Glomerular endothelial cell (primary cell): ENCODE results near the gene MRFAP1. TPM values are rescaled to one million over a fixed set of nuclear protein-coding genes. Genes with fewer than 3 reads are reported as not detected.
"Not testable (repeated sequence)": the region's sequence is repeated elsewhere in the genome, so short reads cannot be mapped to it uniquely, and the experiment has no call there.

Source experiments
- DNase-seq: peaks from one replicate; pipeline ENCODE4 v3.0.0-alpha.2; 2011; ENCODE audit warnings: low read depth, low spot score; ENCODE audit errors: extremely low read depth
- total RNA-seq: library from RNA; depleted of rRNA; stranded (reverse); fragments of >200 nt; gene quantifications from 2 replicates; pipeline ENCODE4 v1.2.3, GENCODE V29; 2015

The MRFAP1 gene
- total RNA-seq, 1 donor from 2014 or later, result 221 TPM

DNA sequence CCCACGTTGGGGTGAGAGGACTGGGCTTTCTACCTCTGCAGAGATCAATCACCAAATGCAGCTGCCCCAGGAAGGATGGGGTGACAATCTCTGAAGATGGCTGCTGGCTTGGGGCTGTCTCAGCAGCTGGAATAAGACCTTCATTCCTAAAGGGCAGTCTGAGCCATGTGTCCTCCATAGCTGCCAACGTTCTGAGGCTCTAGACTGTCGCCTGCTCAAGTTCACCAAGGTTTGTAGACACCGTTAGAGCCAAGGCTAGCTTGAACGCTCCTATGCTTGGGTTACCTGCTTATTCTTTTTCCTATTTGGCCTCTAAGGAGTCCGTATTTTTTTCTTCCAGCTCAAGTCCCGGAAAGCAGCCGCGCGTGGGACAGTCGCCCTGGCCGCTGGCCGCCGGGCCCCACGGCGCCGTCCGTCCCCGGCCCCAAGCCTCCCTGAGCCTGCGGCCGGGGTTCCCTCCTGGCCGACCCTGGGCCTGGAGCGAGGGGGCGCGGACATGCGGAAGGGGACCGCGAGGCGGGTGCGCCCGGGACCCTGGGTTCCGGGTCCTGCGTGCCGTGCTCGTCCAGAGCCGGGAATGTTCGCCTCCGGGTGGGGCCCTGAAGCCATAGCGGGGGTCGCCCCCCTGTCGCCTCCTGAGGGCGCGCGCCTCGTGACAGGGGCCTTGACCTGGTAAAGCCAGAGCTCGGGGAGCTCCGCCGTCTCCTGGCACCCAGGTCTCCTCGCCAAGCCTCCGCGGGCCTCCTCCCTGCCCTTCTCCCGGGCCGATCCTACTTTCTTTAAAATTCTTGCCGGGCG lies 23.3 kb downstream of the MRFAP1 start:
- no peak for DNase-seq

DNA sequence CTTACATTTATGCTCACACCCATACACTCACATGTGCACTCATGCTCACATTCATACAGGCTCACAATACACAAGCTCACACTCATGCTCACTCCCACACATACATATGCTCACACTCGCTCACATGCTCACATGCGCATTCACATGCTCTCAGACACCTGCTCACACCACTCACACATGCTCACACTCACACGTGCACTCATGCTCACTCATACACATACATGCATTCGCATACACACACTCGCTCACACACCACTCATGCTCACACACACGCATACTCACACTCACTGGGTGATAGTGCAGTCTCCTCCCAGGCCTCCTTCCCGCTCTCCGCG lies 24.8 kb downstream of the MRFAP1 start:
- no peak for DNase-seq

DNA sequence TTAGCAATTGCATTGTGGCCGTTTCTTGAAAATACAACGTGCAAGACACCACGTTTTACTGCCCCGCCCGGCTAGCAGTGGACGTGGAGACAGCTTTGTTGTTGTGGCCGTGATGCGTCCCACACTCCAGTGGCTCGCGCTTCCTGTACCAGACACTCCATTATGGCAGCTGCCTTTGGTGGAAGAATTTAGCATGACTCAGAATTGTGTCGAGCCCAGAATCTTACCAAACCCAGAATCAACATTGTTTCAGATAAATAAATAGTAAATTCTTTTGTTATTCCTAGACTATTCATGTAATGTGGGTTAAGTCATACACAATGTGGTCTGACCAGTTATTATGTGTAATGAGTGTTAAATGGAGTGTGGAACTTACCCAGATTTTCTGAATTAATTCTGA lies 27.9 kb downstream of the MRFAP1 start:
- DNase-seq, result no peak

DNA sequence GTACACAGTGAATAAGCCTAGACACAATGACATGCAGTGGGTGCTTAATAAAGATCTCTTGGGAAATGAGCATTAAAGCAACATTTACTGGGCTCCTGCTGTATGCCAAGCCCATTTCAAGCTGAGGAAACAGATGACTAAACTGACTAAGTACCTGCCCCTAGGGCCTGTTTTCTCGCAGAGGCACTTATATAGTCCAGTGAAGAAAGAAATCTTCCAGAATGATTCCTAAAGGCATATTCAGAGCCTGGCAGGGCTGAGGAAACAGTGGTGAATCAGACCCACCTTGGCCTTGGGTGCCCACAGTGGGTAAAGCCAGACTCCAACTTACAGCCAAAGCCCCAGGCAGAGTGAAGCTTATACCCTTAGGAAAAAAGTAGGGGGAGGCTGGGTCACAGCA lies 31.2 kb downstream of the MRFAP1 start:
- DNase-seq, result no peak

DNA sequence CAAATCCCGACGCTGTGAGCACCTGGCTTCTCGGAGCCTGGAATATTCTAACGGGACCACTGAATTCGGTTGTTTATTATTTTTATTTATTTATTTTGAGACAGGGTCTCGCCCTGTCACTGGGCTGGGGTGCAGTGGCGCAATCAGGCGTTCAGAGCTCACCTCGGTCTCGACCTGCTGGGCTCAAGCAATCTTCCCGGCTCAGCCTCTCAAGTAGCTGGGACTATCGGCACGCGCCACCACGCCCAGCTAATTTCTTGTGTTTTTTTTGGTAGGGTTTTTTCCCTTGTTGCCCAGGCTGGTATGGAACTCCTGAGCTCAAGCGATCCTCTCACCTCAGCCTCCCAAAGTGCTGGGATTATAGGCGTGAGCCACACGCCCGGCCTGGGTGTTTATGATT lies 31.6 kb downstream of the MRFAP1 start:
- no peak for DNase-seq

DNA sequence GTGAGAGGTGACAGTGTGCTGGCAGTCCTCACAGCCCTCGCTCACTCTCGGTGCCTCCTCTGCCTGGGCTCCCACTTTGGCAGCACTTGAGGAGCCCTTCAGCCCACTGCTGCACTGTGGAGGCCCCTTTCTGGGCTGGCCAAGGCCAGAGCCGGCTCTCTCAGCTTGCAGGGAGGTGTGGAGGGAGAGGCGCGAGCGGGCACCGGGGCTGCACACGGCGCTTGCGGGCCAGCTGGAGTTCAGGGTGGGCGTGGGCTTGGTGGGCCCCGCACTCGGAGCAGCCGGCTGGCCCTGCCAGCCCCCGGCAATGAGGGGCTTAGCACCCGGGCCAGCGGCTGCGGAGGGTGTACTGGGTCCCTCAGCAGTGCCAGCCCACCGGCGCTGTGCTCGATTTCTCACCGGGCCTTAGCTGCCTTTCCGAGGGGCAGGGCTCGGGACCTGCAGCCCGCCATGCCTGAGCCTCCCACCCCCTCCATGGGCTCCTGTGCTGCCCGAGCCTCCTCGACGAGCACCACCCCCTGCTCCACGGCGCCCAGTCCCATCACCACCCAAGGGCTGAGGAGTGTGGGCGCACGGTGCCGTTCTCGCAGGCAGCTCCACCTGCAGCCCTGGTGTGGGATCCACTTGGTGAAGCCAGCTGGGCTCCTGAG lies 32.2 kb downstream of the MRFAP1 start:
- not testable (repeated sequence) for DNase-seq

DNA sequence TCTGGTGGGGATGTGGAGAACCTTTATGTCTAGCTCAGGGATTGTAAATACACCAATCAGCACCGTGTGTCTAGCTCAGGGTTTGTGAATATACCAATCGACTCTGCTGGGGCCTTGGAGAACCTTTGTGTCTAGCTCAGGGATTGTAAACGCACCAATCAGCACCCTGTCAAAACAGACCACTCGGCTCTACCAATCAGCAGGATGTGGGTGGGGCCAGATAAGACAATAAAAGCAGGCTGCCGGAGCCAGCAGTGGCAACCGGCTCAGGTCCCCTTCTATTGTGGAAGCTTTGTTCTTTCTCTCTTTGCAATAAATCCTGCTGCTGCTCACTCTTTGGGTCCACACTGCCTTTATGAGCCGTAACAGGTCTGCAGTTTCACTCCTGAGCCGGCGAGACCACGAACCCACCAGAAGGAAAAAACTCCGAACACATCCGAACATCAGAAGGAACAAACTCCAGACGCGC lies 32.7 kb downstream of the MRFAP1 start:
- DNase-seq, result not testable (repeated sequence)

DNA sequence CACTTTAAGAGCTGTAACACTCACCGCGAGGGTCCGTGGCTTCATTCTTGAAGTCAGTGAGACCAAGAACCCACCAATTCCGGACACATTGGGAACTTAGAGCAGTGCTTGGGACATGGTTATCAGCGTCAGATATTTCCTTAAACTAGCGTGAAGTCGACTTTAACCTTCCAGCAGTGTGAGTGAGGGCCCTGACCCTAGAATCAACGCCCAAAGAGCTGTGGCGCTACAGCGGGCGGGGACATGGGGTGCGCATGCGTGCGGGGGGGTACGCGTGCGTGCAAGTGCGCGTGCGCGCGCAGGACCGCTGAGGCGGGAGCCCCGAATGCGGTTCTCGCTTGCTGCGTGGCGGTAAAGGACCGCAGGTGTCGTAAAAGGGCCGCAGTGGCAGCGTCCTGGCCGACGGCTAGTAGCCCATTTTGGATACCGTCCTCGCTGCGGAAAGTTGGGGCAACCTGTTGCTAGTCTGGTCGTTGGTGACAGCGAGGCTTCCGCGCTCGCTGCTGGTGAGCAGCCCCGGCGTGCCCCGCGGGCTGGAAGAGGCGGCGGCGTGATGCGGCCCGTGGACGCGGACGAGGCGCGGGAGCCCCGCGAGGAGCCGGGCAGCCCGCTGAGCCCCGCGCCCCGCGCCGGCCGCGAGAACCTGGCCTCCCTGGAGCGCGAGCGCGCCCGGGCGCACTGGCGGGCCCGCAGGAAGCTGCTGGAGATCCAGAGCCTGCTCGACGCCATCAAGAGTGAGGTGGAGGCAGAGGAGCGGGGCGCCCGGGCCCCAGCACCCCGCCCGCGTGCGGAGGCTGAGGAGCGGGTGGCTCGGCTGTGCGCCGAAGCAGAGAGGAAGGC lies 33.4 kb downstream of the MRFAP1 start:
- peak; percentile 56 for DNase-seq

DNA sequence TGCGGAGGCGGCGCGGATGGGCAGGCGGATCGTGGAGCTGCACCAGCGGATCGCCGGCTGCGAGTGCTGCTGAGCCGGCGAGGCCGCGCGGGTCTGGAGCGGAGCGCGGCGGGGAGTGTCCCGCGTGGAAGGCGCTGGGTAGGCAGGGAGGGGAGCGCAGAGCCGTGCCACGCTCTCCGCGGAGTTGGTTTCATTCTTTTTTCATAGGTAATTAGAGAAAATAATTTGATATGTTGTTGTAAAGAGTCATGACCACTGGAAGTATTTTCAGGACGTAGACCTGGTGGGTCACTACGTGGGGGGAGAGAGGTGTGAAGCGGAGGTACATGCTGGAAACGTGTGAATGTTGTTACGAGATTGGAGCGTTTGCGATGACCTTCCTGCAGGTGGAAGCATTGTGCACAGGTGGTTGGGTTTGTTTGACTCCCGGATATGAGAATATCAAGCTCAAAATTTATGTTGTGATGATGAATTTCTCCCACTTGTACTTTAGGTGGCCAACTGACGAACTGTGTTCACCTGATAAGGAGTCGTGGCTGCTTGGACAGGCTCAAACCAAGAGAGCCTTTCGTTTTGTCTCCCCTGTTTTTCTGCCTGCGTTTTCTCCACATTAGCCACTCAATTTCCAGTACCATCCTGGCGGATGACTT lies 34.1 kb downstream of the MRFAP1 start:
- DNase-seq, result no peak

DNA sequence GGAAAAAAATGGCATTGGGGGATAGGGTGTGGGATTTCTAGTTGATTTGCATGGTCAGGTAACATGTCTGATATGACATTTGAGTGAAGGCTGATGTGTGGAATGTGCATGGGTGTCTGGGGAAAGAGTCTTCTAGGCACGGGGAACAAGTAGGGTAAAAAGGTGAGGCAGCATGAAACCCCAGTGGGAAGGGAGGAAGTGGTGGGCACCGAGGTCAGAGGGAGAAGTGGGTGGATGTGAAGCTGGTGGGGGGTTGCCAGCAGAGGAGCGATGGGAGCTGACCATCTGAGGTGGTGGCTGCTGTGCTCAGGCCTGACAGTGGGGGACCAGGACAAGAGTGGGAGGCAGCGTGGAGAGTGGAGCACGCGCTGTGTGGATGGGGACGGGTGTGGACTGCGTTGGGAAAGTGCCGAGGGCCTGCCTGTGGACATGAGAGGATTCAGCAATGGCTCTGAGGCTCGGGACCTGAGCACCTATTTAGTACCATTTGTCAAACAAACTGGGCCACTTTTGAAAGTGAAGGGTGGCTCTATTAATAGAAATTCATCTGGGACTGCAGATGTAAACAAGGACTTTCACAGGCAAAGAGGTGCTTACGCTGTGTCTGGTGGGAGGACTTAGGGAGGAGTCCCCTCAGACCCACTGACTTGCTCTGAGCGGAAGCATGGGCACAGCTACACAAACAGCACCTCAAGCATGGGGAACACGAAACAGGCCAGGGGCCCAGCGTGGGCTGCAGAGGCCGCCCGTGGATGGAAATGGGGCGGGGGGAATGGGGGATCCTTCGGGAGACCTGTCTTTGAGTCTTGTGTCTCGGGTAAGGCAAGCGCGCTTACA lies 36.5 kb downstream of the MRFAP1 start:
- DNase-seq, result no peak

DNA sequence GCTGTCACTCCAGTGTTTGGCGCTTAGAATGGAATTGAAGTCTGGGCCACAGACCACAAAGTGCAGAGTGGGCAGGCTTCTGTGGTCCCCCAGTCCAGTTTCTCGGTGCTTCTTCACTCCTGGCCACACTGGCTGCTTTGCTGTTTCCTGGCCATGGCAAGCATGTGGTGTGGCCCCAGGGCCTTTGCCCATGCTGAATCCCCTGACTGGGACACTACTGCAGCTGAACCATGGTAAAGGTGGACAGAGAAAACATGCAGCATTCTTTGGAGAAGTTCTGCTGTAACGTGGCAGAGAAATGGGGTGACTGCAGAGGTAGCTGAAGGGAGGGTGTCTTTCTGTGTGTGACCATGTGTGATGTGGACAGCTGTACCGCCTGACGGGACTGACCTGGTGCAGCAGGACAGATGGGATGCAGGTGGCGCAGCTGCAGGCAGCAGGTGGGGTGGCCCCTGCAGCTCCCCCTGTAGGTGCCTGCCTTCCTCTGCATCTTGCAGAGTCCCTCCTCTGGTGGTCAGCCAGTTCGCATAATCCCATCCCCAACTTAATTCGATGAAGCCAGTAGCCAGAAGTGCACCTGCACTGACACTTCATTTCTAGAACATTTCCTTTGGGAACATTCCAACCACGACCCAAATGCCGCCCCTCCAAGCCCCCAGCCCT lies 40.0 kb downstream of the MRFAP1 start:
- no peak for DNase-seq

DNA sequence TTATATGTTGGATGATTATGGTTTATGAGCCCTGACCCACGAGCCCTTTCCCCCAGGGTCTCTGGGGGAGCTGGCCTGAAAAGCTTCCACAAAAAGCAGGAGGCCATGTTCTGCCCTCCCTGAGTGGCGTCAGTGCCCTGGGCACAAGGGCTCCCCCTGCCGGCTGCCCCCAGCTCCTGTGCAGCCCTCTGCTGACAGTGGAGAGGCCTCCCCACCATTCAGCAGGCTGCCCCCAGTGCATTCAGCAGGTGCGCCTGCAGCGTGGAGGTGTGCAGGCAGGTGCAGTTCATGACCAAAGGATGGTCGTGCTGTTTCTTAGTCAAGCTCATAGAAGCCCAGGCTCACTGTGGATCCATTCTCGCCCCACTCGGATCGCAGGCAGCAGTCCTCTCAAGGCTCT lies 40.7 kb downstream of the MRFAP1 start:
- no peak for DNase-seq

DNA sequence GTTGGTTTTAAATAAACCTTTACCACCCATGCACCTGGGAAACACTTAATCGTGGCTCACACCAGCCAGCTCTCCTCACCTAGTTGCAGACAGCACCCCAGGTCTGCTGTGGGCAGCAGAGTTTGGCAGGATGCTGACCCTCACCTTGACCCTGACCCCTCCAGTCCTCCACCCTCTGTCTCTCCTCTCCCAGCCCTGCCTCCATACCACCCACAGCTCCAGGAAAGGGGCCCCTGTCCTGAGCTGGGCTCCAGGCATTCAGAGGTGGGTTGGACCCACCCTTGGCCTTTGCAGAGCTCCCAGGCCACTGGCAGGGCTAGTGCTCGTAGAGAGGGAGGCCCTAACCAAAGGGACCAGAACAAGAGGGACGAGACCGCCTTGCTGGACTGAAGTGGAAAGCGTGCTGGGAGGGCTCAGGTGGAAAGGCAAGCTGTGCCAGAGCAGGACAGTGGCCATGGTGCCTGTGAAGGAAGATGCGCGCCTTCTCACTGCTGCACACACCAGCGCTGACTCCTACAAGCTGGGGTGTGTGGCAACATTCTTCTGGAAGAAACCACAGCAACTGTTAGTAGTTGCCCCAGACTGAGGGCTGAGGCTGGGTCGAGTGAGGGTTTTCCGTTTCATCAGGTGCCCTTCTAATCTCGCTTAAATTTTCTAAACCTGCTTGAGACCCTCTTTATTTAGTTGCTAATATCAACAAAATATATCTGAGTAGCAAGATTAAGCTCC lies 42.5 kb downstream of the MRFAP1 start:
- no peak for DNase-seq

DNA sequence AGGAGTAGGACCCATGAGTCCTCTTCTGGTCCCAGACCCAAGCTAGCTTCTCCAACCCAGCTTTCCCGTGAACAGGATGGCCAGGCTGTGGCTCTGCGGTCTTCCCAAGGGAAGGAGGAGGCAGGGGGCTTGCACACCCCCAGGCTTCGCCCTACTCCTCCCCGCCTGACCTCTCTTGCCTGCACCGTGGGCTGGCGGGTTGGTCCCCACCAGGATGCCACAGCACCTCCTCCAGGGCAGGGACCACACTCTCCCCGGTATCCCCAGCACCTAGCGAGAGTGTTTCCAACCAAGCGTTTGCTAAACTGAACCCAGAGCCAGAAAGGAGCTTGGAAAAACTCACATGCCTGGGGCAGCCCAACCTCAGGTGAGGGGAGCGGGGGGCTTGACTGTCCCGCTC lies 44.2 kb downstream of the MRFAP1 start:
- DNase-seq, result no peak

DNA sequence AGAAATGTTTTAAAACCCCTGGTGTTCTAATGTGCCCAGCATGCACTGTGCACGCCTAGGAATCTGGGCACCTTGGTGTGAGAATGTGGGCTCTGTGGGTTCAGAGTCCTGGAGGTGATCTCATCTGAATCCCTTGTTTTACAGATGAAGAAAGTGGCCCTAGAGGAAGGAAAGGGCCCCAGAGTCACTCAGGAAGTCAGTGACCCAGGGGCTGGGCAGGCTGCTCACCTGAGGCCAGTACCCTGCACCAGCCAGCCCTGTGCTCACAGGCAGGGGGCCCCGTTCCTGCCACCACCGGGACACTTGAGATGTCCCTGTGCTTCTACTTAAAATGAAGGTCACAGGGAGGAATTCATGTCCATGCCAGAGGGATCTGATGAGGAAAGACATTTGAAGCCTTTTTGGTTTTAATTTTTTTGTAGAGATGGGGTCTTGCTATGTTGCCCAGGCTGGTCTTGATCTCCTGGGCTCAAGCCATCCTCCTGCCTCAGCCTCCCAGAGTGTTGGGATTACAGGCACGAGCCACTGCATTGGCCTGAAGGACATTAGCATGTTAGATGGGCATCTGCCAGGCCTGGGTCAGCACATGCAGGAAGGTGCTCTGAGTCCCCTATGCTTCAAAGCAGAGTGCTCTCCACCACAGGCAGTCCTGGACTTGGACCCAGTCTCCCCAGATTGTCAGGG lies 45.8 kb downstream of the MRFAP1 start:
- no peak for DNase-seq

DNA sequence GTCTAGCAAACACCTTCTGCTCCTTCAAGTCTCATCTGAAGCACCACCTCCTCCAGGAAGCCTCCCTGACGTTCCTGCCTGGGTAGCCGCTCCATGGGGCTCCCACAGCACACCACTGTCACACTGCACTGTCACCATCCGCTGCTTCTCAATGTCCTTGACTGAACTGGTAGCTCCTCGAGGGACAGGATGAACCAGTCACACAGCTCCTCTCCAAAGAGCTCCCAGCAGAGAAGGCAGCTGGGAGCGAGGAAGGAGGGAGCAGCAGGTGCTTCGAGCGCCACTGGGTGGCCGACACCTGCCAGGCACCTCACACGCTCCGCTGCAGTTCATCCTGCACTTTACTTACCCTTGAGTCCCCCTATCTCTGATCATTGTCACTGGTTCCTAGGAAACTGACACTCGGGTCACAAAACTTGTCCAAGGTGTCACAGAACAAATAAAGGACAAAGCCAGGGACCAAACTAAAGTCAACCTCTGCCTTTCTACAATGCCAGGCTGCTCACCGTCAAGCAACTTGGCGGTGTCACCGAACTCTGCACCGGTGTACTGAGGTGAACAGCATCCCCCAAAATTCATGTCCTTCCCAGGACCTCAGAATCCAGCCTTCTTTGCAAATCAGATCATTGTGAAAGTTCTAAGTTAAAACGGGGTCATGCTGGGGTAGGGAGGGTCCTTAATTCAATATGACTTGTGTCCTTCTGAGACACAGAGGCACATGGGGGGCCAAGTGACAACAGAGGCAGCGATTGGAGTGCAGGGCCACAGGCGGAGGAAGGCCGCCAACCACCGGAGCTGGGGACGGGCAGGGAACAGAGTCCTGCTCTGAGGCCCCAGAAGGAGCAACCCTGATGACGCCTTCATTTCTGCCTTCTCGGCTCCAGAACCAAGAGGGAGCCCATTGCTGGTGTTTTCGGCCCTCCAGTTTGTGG lies 47.7 kb downstream of the MRFAP1 start:
- DNase-seq, result no peak

DNA sequence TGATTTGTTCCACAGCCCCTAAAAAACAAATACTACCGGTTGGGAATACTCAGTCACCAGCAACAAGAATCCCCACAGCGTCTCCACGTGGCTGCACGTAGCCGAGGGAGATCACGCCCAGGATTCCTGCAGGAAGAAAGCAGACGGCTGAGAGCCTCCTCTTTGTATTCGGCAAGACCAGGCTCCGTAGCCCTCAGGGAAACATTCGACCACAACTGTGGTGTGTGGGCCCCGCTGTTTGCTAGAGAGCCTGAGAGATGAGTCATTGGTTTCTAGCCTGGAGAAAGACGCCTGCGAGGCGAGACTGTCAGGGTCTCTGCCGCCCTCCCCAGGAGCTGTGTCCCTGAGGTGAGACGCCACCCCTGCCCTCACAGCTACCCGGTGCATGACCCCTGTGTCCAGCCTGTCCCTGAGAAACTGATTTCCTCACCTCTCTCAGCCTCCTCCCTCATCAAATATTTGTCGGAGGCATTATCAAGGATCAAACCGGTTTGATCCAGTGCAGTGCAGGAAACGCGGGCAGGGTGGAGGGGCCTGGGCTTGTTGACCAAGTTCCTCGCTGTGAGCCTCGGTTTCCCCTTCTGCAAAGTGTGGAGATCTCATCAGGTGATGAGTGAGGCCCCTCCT lies 48.5 kb downstream of the MRFAP1 start:
- DNase-seq, result no peak
